HPDE6-E6E7 (cell line): ENCODE measurements around the gene LRRC8C.
"Not testable (repeated sequence)": the region's sequence is repeated elsewhere in the genome, so short reads cannot be mapped to it uniquely, and the experiment has no call there.

ENCODE experiments used
- DNase-seq: peaks from one replicate; pipeline ENCODE4 v3.0.0; 2011; ENCODE audit warnings: missing footprints; ENCODE audit errors: extremely low spot score

Gene LRRC8C

DNA sequence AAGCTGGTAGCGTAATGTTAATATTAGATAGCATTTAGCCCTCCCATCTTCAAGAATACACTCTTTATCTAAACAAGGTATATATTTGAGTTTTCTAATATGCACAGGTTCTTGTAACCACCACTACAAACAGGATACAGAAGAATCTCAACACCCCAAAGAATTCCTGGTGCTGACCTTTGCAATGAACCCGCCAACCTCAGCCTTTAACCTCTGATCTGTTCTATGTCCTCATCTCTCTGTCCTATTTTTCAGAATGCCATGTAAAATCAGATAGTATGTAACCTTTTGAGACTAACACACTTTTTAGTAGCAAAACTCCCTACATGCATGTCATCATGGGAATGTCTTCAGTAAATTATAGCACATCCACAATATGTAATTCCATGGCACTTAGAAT is 71.1 kb downstream of the LRRC8C start:
- no peak for DNase-seq

DNA sequence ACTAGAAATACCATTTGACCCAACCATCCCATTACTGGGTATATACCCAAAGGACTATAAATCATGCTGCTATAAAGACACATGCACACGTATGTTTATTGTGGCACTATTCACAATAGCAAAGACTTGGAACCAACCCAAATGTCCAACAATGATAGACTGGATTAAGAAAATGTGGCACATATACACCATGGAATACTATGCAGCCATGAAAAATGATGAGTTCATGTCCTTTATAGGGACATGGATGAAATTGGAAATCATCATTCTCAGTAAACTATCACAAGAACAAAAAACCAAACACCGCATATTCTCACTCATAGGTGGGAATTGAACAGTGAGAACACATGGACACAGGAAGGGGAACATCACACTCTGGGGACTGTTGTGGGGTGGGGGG is 72.0 kb downstream of the LRRC8C start:
- not testable (repeated sequence) for DNase-seq

DNA sequence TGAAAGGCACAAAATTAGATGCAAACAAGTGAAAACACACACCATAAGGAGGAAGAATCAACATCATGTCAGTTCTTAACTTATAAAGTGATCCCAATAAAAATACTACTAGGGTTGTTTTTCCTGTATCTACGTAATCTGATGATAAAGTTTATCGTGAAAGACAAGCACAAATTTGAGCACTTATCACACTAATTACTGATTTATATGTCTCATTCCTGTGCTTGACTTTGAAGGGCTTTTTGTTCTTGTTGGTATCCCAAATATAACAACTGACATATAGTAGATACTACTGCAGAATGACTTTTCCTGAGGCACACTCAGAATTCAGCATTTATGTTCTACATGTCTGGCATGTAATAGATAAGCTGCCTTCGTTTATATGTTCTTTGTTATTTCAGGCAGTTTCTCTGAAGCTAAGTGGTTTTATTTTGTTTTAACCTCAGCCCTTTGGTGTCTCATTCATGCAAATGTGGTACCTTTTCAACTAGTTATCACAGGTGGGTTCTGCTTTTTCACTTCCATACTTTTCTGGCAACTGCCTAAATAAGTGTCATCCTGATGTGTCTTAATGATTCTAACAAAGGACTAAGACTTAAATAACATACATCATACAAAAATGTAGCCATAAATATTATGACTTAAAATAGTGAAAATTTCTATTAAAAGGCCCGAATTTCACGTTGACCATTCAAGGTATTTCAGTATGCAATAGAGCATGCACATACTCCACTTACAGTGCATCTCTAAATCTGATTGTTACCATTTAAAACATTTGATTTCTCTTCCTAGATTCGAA is 73.2 kb downstream of the LRRC8C start:
- no peak for DNase-seq

DNA sequence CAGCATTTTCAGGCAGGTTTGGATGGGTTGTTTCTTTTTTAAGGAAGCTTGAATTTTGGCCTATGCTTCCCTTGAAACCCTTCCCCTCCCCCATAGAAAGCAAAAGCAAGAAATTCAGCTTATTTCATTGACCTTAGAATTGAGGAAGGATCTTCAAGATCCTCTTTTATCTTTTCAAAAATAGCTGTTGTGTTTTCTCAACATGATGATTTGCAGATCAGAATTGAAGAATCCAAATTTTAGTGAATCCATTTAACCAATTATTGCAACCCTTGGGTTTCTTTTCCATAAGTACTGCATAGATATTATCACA is 73.7 kb downstream of the LRRC8C start:
- DNase-seq = no peak

DNA sequence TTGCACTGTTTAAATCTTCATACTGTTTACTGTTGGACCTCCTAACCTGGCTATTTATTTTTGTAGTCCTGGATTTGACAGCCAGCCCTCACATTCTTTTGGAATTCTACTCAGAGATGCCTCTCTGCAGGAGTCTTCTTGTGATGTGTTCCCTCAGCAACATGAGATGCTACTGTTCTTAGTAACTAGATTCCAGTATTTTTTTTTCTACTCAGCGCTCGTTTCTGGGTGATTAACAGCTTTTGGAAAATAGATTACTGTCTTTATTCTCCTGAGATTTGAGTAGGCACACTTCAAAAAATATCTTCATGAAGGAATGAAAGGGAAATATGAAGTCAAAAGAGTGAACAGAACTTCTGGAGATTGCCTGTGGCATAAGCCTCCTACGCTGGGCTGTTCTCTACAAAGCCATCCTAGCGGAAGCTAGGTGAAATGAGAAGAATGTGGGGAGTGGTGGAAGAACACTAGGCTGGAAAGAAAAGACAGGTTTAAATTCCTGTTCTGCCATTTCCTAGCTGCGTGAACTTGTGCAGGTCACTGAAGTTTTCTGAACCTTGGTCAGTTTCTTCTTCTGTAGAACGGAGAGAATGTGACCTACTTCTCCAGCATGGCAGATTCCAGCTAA is 75.9 kb downstream of the LRRC8C start:
- no peak for DNase-seq

DNA sequence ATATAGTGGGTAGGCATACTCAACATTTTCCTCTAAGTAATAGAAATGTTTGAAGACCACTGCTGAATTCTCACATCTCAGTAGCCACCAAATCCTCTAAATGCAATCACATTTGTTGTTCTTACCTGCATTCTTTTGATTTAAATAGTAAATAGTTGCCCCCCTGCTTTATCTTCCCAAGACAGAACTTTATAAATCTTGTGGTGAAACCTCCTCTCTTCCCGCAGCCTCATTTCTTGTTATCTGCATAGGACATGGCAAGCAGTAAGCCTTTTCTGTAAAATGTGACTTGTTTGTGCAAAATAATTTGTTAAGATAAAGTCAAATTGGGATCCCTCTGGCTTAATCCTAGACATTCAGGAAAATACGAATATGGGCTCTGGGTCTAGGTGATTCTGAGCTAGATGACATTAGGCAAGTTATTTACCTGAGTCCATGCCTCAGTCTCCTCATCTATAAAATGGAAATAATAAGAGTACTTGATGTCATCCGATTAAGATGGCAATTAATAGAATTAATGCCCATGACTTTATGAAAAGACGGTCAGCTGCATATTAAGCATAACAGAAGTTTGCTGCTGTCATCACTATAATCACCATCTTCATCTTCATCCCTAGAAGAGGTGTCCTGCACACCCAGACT is 77.7 kb downstream of the LRRC8C start:
- no peak for DNase-seq

DNA sequence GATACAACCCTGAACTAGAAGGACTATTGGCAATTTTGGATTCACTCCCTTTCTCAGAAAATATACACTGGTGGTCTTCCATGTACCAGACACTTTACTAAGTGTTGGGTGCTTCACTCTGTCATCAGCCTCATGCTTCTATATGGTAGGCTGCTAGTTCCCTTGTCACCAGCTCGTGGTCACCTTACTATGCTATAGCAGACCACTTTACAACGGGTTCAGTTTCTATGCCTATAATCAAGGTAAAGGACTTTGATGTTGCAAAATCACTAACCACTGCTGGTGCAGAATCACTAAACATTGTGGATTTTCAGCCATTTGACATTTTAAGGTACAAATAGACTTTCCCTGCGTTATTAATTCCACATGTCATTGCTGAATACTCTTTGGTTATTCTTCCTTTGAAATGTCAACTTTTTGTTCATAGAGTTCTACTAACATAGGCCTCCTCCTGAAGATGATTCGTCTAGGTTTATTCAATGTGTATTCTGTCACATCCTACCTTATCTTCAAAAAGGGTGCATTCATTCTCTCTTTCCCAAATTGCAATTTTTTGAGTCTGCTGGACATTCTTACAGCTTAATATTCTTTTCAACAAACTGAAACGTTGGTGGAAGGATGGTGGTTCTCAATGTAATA is 78.3 kb downstream of the LRRC8C start:
- DNase-seq = no peak

DNA sequence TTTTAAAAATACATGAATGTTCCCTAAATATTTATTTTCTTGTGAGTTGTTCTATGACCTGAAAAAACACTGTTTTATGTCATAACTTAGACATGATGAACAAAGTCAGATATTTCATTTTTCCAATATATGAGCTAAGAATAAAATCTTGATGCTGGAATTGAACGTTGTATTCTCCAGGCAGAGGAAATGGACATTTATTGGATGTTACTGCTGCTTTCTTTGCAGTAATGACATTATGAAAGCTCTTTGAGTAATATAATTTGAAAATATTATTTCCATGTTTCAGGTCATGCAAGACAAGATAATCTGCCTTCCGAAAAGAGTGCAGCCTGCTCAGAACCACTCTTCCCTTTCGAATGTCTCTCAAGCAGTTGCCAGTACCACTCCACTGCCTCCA is 79.5 kb downstream of the LRRC8C start:
- no peak for DNase-seq

DNA sequence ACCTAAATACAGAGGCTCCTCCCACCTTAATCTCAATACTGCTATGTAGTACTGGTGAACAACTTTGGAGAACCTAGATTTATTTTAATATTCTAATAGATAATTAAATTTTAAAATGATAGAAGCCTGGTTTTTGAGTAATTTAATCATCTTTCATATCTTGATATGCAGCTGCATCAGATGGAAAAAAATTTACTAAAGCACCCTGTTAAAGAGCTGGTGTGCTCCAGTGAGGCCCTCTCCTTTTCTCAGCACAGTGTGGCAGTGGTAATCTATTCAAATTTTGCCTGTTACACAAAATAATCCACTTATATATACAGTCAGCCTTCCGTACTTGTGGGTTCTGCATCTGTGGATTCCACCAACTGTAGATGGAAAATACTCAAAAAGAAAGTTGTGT is 82.8 kb downstream of the LRRC8C start:
- no peak for DNase-seq

DNA sequence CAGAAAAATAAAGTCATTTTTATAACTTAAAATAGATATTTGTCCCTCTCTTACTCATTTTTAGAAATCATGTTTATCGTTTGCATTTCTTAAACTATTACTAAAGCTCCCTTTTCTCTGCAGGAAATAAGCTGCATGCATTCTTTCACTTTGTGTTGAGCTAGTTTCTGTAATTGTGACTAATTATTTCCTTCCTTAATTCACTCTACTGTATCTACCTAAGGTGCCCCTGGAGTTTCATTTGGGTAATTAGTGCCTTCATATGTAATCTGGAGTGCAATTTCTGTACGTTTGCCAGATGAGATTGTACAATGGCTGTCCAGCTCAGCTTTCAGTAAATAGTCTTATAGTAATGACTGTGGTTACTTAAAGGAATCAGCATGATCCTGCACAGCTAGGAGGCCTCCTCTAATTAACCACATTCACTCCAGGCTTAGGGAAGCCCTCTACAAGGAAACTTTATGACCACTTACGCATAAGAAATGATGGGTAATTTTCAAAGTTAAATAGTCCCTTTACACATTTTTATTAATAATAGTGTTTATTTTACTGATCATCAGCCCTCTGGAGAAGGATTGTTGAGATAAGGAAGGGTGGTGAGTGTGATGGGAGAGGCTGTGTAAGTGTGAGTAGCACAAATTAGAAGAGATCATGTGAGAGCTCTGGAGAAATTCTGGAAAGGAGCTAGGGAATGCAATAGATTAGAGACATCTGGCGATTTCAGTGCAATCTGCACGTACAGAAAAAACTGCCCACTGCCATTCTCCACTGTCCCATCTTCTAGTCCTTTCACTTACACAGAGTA is 86.8 kb downstream of the LRRC8C start:
- no peak for DNase-seq

DNA sequence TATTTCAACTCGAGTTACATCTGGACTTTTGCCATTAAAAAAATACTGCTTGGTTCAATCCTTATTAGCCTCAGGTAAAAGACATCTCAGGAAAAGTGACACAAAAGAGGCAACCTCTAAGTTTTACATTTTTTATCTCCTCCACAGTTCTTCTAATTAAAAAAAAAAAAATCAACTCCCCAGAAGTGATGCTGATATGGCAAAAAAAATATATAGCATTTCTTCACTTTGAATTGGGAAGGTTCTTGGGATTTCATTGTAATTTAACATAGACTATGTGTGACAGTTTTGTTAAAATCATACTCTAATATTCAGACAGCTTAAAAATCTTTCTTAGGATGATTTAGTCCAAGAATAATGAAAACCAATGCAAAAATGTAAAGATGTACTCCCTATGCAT is 87.9 kb downstream of the LRRC8C start:
- DNase-seq = no peak

DNA sequence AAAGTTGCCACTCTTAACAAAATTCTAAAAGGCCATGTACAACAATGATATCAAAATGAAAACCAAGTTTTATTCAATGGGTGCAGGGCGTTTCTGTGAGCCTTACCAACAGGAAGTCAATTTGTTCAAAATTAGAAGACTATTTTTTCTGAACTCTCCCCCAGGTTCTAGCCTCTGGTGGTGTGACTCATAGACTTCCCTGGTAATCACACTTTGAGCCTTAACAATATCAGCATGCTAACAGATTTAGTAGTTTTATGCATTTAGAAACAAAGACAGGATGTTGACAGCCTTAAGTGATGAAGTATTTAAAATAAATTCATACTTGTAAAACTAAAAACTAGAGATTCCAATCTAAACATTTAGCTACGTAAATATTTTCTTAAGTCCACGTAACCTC is 88.4 kb downstream of the LRRC8C start:
- peak; percentile 33 for DNase-seq

DNA sequence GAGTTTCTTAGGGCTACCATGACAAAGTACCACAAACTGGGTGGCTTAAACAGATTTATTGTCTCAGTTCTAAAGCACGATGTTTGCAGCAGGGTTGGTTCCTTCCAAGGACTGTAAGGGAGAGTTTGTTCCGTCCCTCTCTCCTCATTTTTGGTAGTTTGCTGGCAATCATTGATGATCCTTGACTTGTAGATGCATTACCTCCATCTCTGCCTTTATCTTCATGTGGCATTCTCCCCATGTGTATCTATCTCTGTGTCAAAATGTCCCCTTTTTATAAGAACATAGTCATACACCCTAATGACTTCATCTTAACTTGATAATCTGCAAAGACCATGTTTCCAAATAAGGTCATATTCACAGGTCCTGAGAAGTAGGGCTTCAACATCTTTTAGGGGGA is 90.2 kb downstream of the LRRC8C start:
- no peak for DNase-seq

DNA sequence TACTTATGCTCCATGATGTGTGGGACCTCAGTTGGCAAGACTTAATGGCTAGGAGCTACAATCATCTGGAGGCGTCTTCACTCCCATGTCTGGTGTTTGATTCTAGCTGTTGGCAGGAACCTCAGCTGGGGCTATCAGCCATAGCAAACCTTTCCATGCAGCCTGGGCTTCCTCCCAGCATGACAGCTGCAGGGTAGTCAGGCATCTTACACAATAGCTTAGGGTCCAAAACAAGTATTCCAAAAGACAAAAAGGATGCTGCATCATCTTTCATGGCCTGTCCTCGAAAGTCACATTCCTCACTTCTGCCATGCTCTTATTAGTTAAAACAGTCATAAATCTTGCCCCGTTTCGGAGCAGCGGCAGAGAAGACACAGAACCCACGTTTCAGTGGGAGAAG is 90.9 kb downstream of the LRRC8C start:
- no peak for DNase-seq

DNA sequence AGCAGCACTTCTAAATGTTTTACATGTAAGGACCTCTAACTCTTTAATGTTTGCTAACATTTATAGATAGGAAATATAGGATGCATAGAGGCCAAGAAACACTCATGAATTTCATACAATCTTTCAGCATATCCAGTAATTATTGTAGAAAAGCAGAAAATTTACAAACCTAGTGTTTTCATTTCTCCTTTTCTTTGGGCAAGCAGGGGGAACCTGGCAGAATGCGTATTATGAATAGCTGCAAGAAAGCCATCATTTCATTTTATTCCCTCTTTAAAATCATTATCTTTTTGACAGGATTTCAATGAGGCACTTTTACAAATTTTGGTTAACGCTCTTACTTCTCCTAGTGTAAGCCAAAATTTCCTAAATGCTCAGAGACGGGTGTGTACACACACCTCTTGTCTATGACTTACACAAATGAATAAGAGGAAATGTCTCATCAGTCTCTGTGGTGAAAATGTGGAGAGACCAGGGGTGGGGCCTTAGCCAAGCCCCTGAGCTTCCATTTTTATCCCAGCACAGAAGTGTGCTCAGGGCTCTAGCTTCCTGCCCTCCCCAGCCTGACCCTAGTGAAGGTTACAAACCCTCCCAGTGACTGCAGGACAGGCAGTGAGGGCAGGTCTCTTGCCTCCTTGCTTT is 91.6 kb downstream of the LRRC8C start:
- no peak for DNase-seq

DNA sequence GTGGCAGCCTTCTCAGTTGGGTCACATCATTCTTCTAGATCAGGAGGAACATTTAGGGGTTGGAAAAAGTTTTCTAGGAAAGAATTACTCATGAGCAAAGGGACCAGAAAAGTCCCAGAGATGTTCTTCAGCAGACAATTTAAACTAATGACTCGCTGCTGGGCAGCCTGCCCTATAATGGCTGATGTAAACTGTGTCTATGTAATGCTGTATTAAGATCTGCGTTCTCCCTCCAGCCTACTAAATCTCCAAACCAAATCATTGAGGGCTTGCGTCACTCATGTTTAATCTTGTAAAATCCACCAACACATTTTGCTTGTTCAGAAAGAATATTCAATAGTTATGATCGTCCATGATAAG is 92.1 kb downstream of the LRRC8C start:
- DNase-seq = no peak

DNA sequence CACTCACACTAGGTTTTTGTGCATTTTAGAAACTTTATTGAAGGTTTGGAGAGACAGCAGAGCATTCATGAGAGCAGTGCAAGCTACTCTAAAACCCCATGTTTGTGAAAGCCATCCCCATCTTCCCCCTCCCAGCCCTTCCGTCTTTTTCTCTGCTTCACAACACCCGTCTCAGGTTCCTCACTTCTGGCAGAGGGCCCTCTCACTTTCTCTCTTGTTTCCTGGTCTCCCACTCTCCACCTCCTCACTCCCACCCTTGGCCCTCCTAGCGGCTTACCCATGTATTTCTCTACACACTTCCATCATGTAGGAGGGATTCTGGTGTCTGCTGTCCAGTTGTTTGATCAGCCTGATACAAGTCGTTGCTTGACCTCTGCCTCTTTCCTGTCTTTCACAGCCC is 92.7 kb downstream of the LRRC8C start:
- DNase-seq = no peak

DNA sequence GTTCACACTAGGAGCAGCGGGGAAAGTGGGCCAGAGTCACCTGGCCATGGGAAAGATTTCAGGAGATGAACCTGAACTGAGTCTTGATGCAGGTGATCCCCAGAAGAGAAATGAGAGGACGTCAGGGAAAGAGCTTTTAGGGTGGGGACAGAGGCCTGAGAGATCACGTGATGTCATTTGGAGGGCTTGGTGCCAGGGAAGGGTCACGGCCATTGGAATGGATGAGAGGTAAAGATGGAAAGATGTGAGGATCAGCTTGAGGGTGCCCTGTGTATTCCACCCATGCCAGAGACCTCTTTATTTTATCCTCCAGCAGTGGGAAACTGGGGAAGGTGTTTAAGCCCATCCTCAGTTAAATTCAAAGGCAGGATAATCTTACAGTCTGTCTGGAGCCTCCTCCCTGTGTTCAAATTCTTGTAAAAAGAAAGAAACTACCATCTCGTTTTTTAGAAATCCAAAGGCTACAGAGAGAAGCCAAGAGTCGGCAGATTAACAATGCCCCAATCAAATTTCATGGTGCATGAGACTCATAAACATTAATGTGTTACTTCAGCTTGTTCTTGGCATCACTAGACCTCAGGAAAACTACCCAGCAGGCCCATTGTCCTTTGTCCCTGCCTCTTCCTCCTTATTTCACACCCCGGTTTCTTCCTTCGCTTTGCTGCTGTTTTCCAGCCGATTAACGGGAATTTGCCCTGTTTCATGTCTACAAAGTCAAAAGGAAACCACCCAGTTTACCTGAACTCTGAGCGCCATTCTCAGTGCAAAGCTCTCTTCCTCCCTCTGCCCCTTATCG is 94.8 kb downstream of the LRRC8C start:
- DNase-seq = no peak

DNA sequence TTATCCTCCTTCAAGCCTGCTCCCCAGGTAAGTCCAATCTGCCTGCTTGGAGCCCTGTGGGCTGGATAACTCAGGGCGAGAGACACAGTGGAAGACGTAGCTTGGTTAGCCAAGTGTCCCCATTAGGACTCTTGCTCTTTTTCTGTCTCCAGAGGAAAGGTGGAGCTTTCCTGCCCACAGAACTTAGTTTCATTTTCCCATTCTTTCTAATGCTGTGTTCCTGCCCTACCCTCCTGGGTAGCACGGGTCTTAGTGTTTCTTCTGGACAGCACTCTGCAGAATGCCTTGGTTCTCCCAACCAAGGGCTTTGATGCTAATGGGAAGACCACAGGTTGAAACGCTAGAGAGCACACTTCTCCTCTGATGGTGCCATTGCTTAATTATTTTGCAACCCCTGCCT is 95.5 kb downstream of the LRRC8C start:
- no peak for DNase-seq

DNA sequence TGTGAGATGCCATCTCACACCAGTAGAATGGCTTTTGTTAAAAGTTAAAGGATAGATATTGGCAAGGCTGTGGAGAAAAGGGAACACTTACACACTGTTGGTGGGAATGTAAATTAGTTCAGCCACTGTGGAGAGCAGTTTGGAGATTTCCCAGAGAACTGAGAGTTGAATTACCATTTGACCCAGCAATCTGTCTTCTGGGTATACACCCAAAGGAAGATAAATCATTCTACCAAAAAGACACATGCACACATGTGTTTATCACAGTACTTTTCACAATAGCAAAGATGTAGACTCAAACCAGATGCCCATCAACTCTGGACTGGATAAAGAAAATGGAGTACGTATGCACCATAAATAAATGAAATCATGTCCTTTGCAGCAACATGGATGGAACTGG is 99.3 kb downstream of the LRRC8C start:
- no peak for DNase-seq
